ENCODE measurements around the gene SPEF1.

The SPEF1 gene

GRCh38 chr20:3759884-3760283 is 21.4 kb downstream of the SPEF1 start:
- no peak for DNase-seq
- TF ChIP-seq GATA1 (IDR thresholded peaks at IDR 0.05; ENCODE audit: low read depth, low read length) (no peak), POLR2A (IDR thresholded peaks at IDR 0.05; ENCODE audit: low read length) (no peak)

DNA sequence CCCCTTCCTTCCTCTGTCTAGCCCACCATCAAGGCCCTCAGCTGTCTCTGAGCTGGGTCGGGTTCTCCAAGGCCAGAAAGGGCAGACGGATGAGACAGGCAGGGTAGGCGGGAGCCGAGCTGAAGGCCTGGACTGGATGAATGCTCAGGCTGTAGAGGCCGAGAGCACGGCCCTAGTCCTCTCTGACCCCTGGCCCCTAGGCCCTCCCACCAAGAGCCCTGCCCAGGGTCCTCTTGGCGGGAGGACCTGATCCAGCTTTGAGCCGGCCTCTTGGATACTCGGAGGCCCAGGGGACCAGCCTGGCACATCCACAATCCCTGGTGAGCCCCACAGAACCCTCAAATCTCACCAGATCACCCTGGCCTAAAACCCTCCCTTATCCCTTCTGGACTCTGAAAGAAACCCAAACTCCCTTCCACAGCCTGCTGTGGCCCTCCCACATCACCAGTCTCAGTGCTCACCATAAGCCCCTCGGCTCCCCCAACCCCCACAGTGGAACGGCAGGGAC is 21.9 kb downstream of the SPEF1 start:
- no peak for DNase-seq
- no peak for TF ChIP-seq GATA1 (IDR thresholded peaks at IDR 0.05; ENCODE audit: low read depth, low read length)
- no peak for TF ChIP-seq POLR2A (IDR thresholded peaks at IDR 0.05; ENCODE audit: low read length)

- TF ChIP-seq GATA1 (IDR thresholded peaks at IDR 0.05; ENCODE audit: low read depth, low read length) (no peak), POLR2A (IDR thresholded peaks at IDR 0.05; ENCODE audit: low read length) (no peak)
- no peak for DNase-seq
These were observed 22.7 kb downstream of the SPEF1 start for GRCh38 chr20:3758566-3758965.

DNA sequence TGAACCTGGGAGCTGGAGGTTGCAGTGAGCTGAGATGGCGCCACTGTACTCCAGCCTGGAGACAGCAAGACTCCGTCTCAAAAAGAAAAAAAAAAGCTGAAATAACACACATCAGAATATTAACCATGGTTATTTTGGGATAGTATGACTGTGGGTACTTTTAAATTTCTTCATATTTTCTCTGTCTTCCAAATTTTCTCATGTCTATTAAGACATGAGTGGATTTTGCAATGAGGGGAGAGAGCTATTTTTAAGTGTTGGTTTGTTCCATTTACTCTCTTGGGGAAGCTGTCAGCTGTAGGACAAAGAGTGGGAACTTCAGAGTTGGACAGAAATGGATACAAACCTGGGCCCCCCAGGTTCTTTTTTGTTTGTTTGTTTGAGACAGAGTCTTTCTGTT is 24.0 kb downstream of the SPEF1 start:
- TF ChIP-seq POLR2A (IDR thresholded peaks at IDR 0.05; ENCODE audit: low read length) (no peak), GATA1 (IDR thresholded peaks at IDR 0.05; ENCODE audit: low read depth, low read length) (no peak)
- DNase-seq: no peak

- TF ChIP-seq POLR2A (IDR thresholded peaks at IDR 0.05; ENCODE audit: low read length) (no peak), GATA1 (IDR thresholded peaks at IDR 0.05; ENCODE audit: low read depth, low read length) (no peak)
- no peak for DNase-seq
These were observed 25.3 kb downstream of the SPEF1 start for GRCh38 chr20:3755814-3756480.

GRCh38 chr20:3755269-3755668 is 26.0 kb downstream of the SPEF1 start:
- TF ChIP-seq POLR2A (IDR thresholded peaks at IDR 0.05; ENCODE audit: low read length) (no peak), GATA1 (IDR thresholded peaks at IDR 0.05; ENCODE audit: low read depth, low read length) (no peak)
- no peak for DNase-seq

DNA sequence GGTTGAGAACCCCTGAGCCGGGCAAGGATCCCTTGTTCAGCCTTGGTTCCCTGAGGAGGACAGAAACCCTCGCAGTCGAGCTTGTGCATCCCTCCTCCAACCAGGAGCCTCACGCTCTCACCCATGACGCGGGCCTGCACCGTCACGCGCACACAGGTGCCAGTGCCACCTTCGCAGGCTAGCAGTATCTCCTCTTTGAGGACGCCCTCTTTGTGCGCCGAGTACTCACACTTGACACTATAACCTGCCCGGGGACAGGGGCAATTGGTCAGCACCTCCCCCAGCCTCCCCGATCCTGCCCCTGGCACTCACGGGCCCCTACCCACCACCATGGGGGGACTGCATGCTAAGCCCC is 27.0 kb downstream of the SPEF1 start:
- DNase-seq: no peak
- no peak for TF ChIP-seq GATA1 (IDR thresholded peaks at IDR 0.05; ENCODE audit: low read depth, low read length)

GRCh38 chr20:3753501-3754275 is 27.6 kb downstream of the SPEF1 start:
- no peak for TF ChIP-seq GATA1 (IDR thresholded peaks at IDR 0.05; ENCODE audit: low read depth, low read length)
- no peak for TF ChIP-seq POLR2A (IDR thresholded peaks at IDR 0.05; ENCODE audit: low read length)
- no peak for DNase-seq

DNA sequence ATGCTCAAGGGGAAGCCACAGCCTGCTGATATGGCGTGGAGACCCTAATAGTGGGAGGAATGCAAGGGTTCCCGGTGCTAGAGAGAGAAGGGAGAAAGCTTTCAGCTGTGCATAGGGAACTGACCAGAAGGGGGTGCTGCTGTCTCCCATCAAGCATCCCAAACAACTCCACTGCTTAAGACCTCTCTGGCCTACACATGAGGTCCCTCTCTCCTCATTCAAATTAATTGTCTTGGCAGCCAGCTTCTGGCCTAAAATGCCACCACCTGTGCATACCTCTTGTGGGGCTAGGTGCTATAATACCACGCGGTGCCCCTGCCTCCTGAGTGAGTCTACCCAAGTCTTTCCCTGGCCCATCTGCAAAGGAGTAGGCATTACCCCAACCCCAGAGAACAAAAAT is 28.1 kb downstream of the SPEF1 start:
- TF ChIP-seq GATA1 (IDR thresholded peaks at IDR 0.05; ENCODE audit: low read depth, low read length) (no peak), POLR2A (IDR thresholded peaks at IDR 0.05; ENCODE audit: low read length) (no peak)
- peak; percentile 82 to 88 for DNase-seq

DNA sequence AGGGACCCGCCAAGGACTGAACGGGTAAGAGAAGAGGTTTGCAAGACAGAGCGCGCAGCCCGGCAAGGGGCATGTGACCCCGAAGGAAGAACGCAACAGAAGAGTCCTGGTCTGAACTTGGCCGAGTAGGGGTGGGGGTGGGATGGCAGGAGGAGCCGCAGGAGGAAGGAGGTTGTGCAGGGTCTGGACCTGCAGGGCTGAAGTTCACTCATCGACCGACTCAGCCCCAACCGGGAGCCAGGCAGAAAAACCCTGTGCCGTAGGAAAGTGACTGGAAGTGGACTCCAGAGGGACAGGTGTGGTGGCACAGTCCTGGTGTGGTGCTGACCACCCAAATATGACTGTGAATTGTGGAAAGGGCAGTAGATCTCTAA is 28.9 kb downstream of the SPEF1 start:
- TF ChIP-seq GATA1 (IDR thresholded peaks at IDR 0.05; ENCODE audit: low read depth, low read length): no peak
- TF ChIP-seq POLR2A (IDR thresholded peaks at IDR 0.05; ENCODE audit: low read length): peak; percentile 24
- no peak for DNase-seq

DNA sequence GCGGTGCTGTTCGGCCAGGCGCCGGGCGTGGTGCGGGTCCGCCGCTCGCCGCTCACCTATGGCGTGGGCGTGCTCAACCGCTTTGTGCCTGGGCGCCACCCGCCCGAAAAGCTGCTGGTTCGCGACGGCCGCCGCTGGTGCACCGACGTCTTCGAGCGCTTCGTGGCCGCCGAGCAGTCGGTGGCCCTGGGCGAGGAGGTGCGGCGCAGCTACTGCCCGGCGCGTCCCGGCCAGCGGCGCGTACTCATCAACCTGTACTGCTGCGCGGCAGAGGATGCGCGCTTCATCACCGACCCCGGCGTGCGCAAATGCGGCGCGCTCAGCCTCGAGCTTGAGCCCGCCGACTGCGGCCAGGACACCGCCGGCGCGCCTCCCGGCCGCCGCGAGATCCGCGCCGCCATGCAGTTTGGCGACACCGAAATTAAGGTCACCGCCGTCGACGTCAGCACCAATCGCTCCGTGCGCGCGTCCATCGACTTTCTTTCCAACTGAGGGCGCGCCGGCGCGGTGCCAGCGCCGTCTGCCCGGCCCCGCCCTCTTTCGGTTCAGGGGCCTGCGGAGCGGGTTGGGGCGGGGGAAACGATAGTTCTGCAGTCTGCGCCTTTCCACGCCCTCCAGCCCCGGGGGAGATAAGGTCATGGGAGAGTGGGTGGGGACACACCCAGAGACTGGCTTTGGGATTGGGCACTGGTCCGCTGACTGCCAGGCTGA is 29.4 kb downstream of the SPEF1 start:
- DNase-seq: peak; percentile 89 to 91
- TF ChIP-seq GATA1 (IDR thresholded peaks at IDR 0.05; ENCODE audit: low read depth, low read length) (no peak), POLR2A (IDR thresholded peaks at IDR 0.05; ENCODE audit: low read length) (peak; percentile 36)

GRCh38 chr20:3751305-3751674 is 30.0 kb downstream of the SPEF1 start:
- no peak for TF ChIP-seq POLR2A (IDR thresholded peaks at IDR 0.05; ENCODE audit: low read length)
- TF ChIP-seq GATA1 (IDR thresholded peaks at IDR 0.05; ENCODE audit: low read depth, low read length): no peak
- DNase-seq: no peak

DNA sequence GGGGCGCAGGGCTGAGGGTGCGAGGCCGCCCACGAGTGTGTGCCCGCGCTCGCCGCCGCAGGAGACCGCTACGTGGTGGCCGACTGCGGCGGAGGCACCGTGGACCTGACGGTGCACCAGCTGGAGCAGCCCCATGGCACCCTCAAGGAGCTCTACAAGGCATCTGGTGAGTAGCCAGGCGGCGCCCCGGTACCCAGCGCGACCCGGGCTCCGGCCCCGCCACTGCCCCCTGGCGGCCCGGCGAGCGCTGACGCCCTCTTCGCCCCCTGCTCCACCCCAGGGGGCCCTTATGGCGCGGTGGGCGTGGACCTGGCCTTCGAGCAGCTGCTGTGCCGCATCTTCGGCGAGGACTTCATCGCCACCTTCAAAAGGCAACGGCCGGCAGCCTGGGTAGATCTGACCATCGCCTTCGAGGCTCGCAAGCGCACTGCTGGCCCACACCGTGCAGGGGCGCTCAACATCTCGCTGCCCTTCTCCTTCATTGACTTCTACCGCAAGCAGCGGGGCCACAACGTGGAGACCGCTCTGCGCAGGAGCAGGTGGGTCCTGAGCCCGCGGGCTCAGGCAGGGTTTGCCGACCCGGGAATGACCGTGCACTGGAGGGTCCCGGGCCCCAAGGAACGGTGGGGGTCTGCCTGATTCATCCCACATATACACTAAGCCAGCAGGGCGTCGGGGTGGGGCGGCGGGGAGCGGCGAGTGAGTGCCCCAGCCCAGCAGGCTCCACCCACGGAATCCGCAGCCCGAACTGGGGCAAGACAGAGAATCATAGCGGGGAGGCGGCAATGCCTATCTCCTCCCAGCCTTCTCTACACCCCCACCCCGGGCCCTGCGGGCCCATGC is 31.3 kb downstream of the SPEF1 start:
- peak; percentile 61 to 64 for DNase-seq
- TF ChIP-seq GATA1 (IDR thresholded peaks at IDR 0.05; ENCODE audit: low read depth, low read length) (no peak), POLR2A (IDR thresholded peaks at IDR 0.05; ENCODE audit: low read length) (no peak)
